ENCODE data around the gene ARMC2. TPM values are rescaled to one million over a fixed set of nuclear protein-coding genes. Genes with fewer than 3 reads are reported as not detected.
"Not testable (repeated sequence)": the region's sequence is repeated elsewhere in the genome, so short reads cannot be mapped to it uniquely, and the experiment has no call there.

Gene ARMC2
- total RNA-seq, 1 experiment from 2014 or later: 3.2 TPM

DNA sequence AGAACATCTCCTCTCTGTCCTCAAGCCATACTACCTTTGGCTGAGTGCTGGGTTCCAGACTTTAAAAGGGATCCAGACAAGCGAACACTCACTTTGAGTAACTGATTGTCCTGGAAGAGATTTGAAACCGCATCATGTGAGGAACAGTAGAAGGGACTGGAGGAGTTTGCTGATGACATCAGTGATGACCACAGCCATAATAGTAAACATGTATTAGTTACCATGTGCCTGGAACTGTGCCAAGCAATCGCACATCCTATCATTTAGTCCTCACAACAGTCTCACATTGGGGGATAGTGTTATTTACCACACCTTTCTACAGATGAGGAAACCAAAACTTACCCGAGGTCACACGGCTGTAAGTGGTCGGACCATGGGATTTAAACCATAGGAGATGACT, 39.8 kb downstream of the ARMC2 start:
- ChIA-PET POLR2A (no interaction called here), CTCF (no interaction called here)
- H3K27me3 Mint-ChIP-seq (ENCODE audit: insufficient read depth, unreplicated experiment): no peaks in the 10 kb centered on the region
- intact Hi-C loops (cut with micrococcal nuclease): no loop called here
- H3K36me3 Mint-ChIP-seq (ENCODE audit: insufficient read depth, unreplicated experiment): no peaks in the 10 kb centered on the region
- H3K9me3 Mint-ChIP-seq (ENCODE audit: unreplicated experiment): no peaks in the 10 kb centered on the region
- H3K4me3 Mint-ChIP-seq (ENCODE audit: unreplicated experiment): no peak overlapping the region
- peaks cover under 1% of the 10 kb centered on the region for H3K4me1 Mint-ChIP-seq (ENCODE audit: insufficient read depth, unreplicated experiment)
- no peak for DNase-seq (ENCODE audit: unreplicated experiment)
- no TSS peak for BruUV-seq (replicated peaks)
- no peak overlapping the region for H3K27ac Mint-ChIP-seq (ENCODE audit: low read depth, unreplicated experiment)
- TF ChIP-seq, protein P1, sequence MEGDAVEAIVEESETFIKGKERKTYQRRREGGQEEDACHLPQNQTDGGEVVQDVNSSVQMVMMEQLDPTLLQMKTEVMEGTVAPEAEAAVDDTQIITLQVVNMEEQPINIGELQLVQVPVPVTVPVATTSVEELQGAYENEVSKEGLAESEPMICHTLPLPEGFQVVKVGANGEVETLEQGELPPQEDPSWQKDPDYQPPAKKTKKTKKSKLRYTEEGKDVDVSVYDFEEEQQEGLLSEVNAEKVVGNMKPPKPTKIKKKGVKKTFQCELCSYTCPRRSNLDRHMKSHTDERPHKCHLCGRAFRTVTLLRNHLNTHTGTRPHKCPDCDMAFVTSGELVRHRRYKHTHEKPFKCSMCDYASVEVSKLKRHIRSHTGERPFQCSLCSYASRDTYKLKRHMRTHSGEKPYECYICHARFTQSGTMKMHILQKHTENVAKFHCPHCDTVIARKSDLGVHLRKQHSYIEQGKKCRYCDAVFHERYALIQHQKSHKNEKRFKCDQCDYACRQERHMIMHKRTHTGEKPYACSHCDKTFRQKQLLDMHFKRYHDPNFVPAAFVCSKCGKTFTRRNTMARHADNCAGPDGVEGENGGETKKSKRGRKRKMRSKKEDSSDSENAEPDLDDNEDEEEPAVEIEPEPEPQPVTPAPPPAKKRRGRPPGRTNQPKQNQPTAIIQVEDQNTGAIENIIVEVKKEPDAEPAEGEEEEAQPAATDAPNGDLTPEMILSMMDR (IDR thresholded peaks at IDR 0.05; ENCODE audit: unreplicated experiment): no peak

DNA sequence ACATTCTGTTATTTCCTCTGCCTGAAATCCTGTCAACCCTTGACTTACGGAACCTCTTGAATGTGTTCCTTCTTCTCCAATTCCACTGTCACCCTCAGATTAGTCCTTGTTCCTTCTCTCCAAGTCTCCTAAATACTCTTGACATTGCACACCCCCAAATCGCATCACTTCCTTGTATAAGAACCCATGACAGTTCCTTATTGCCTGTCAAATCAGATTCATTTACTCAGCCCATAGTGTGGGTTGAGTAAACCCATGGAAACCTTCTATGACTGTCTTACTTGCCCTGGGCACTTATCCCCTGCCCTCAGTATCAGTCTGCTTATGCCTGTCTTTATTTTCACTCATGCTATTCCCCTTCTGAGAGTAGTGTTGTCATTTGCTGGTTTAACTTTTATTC, 40.5 kb downstream of the ARMC2 start:
- Mint-ChIP-seq H3K4me1 (ENCODE audit: insufficient read depth, unreplicated experiment) (peaks cover 6% of the 10 kb centered on the region), H3K27me3 (ENCODE audit: insufficient read depth, unreplicated experiment) (no peaks in the 10 kb centered on the region), H3K4me3 (ENCODE audit: unreplicated experiment) (no peak overlapping the region), H3K27ac (ENCODE audit: low read depth, unreplicated experiment) (no peak overlapping the region), H3K9me3 (ENCODE audit: unreplicated experiment) (no peaks in the 10 kb centered on the region), H3K36me3 (ENCODE audit: insufficient read depth, unreplicated experiment) (no peaks in the 10 kb centered on the region)
- no peak for DNase-seq (ENCODE audit: unreplicated experiment)
- intact Hi-C loops (cut with micrococcal nuclease): no loop called here
- ChIA-PET CTCF (no interaction called here), POLR2A (no interaction called here)
- no TSS peak for BruUV-seq (replicated peaks)
- TF ChIP-seq, protein P1 (IDR thresholded peaks at IDR 0.05; ENCODE audit: unreplicated experiment): no peak

DNA sequence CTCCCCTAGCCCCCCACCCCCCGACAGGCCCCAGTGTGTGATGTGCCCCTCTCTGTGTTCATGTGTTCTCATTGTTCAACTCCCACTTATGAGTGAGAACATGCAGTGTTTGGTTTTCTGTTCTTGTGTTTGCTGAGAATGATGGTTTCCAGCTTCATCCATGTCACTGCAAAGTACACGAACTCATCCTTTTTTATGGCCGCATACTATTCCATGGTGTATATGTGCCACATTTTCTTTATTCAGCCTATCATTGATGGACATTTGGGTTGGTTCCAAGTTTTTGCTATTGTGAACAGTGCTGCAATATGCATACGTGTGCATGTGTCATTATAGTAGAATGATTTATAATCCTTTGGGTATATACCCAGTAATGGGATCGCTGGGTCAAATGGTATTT, 42.7 kb downstream of the ARMC2 start:
- H3K4me1 Mint-ChIP-seq (ENCODE audit: insufficient read depth, unreplicated experiment): peaks cover 11% of the 10 kb centered on the region
- DNase-seq (ENCODE audit: unreplicated experiment); H3K36me3 Mint-ChIP-seq (ENCODE audit: insufficient read depth, unreplicated experiment); POLR2A ChIA-PET; H3K9me3 Mint-ChIP-seq (ENCODE audit: unreplicated experiment); H3K4me3 Mint-ChIP-seq (ENCODE audit: unreplicated experiment); intact Hi-C loops (cut with micrococcal nuclease); BruUV-seq (replicated peaks); H3K27ac Mint-ChIP-seq (ENCODE audit: low read depth, unreplicated experiment); H3K27me3 Mint-ChIP-seq (ENCODE audit: insufficient read depth, unreplicated experiment): not testable (repeated sequence)
- CTCF ChIA-PET: interaction anchor here (0.9 to 1.7 kb wide), 4 partner anchors 182 to 370 kb away, joined by 3 to 6 read pairs (median 4); no protein-coding TSS in a partner anchor

DNA sequence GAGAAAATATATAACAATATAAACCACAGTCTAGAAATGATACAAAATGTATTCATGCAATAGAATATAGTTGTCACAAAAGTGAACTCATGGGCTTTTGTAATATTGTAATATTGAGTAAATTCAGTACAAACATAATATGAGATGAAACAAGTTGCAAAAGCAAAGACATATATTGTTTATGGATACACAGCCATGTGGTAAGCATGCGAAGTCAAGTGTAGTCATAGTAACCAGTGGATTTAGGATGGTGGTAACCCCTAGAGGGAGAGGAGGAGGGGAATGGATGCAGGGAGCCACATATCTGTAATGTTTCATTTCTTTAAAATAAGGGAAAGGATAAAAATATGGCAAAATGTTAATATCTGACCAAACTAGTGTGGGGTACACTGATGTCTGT, 47.3 kb downstream of the ARMC2 start:
- Mint-ChIP-seq H3K27me3 (ENCODE audit: insufficient read depth, unreplicated experiment) (no peaks in the 10 kb centered on the region), H3K36me3 (ENCODE audit: insufficient read depth, unreplicated experiment) (no peaks in the 10 kb centered on the region), H3K4me1 (ENCODE audit: insufficient read depth, unreplicated experiment) (peaks cover 29% of the 10 kb centered on the region), H3K9me3 (ENCODE audit: unreplicated experiment) (no peaks in the 10 kb centered on the region), H3K27ac (ENCODE audit: low read depth, unreplicated experiment) (peak overlapping the region; percentile 97), H3K4me3 (ENCODE audit: unreplicated experiment) (no peak overlapping the region)
- POLR2A ChIA-PET: interaction anchor here (0.8 to 3.4 kb wide), 11 partner anchors 106 to 488 kb away, joined by 3 to 14 read pairs (median 4); no protein-coding TSS in a partner anchor
- DNase-seq (ENCODE audit: unreplicated experiment): peak; percentile 27
- CTCF ChIA-PET: interaction anchor here (0.8 to 4.2 kb wide), 3 partner anchors 177 to 351 kb away, joined by 3 to 87 read pairs (median 19); no protein-coding TSS in a partner anchor
- intact Hi-C loops (cut with micrococcal nuclease): loop anchor here (1.0 kb wide), 1 partner anchor 114 kb away; no protein-coding TSS in a partner anchor
- TF ChIP-seq, protein P1 (IDR thresholded peaks at IDR 0.05; ENCODE audit: unreplicated experiment): no peak
- BruUV-seq (replicated peaks): TSS peak; percentile 92

Data from MCF 10A (cell line).